ENCODE measurements around the gene RABL3.

Gene RABL3

GRCh38 chr3:120708408-120708807 lies 33.9 kb downstream of the RABL3 start:
- DNase-seq (ENCODE audit: low read depth, low spot score) = no peak
- Histone ChIP-seq H3K36me3 (ENCODE audit: insufficient read depth, low read length) (peaks cover 9% of the 10 kb centered on the region; the same call in 1 of the 2 replicates), H3K9me3 (ENCODE audit: low read depth, low read length) (no peaks in the 10 kb centered on the region), H3K9ac (ENCODE audit: insufficient read length) (no peak overlapping the region), H3K4me3 (no peak overlapping the region), H3K27ac (no peak overlapping the region)
- no peak for TF ChIP-seq POLR2AphosphoS5 (IDR thresholded peaks at IDR 0.05; ENCODE audit: borderline replicate concordance, low read depth, low read length)

GRCh38 chr3:120706950-120707349 lies 35.4 kb downstream of the RABL3 start:
- Histone ChIP-seq H3K27ac (no peak overlapping the region), H3K9me3 (ENCODE audit: low read depth, low read length) (no peaks in the 10 kb centered on the region)

GRCh38 chr3:120705884-120706582 lies 36.3 kb downstream of the RABL3 start:
- H3K36me3 ChIP-seq (ENCODE audit: insufficient read depth, low read length) = peaks cover 9% of the 10 kb centered on the region
- no peak for DNase-seq (ENCODE audit: low read depth, low spot score)
- TF ChIP-seq FOXP2 (optimal IDR thresholded peaks at IDR 0.05; ENCODE audit: control extremely low read depth, extremely low read length, insufficient read depth) (no peak), POLR2AphosphoS5 (IDR thresholded peaks at IDR 0.05; ENCODE audit: borderline replicate concordance, low read depth, low read length) (no peak), EZH2 (IDR thresholded peaks at IDR 0.05) (no peak)

More at GRCh38 chr3:120706950-120707349, 35.4 kb downstream of the RABL3 start:
- TF ChIP-seq FOXP2 (optimal IDR thresholded peaks at IDR 0.05; ENCODE audit: control extremely low read depth, extremely low read length, insufficient read depth) (no peak), EZH2 (IDR thresholded peaks at IDR 0.05) (no peak), POLR2AphosphoS5 (IDR thresholded peaks at IDR 0.05; ENCODE audit: borderline replicate concordance, low read depth, low read length) (no peak)
- DNase-seq (ENCODE audit: low read depth, low spot score) = no peak
- H3K9ac ChIP-seq (ENCODE audit: insufficient read length) = no peak overlapping the region
- peaks cover 9% of the 10 kb centered on the region for H3K36me3 ChIP-seq (ENCODE audit: insufficient read depth, low read length)
- no peak overlapping the region for H3K4me3 ChIP-seq

GRCh38 chr3:120699333-120699732 lies 43.0 kb downstream of the RABL3 start:
- H3K4me3 ChIP-seq = no peak overlapping the region
- H3K36me3 ChIP-seq (ENCODE audit: insufficient read depth, low read length) = peaks cover 6% of the 10 kb centered on the region
- H3K9me3 ChIP-seq (ENCODE audit: low read depth, low read length) = no peaks in the 10 kb centered on the region
- H3K9ac ChIP-seq (ENCODE audit: insufficient read length) = no peak overlapping the region
- TF ChIP-seq EZH2 (IDR thresholded peaks at IDR 0.05) (no peak), POLR2AphosphoS5 (IDR thresholded peaks at IDR 0.05; ENCODE audit: borderline replicate concordance, low read depth, low read length) (no peak), FOXP2 (optimal IDR thresholded peaks at IDR 0.05; ENCODE audit: control extremely low read depth, extremely low read length, insufficient read depth) (no peak)
- no peak overlapping the region for H3K27ac ChIP-seq
- no peak for DNase-seq (ENCODE audit: low read depth, low spot score)

More at GRCh38 chr3:120705884-120706582, 36.3 kb downstream of the RABL3 start:
- no peaks in the 10 kb centered on the region for H3K9me3 ChIP-seq (ENCODE audit: low read depth, low read length)
- H3K4me3 ChIP-seq = no peak overlapping the region
- H3K27ac ChIP-seq = no peak overlapping the region
- H3K9ac ChIP-seq (ENCODE audit: insufficient read length) = no peak overlapping the region

- peak; percentile 8 for DNase-seq (ENCODE audit: low read depth, low spot score)
- H3K36me3 ChIP-seq (ENCODE audit: insufficient read depth, low read length) = no peaks in the 10 kb centered on the region; the same call in 1 of the 2 replicates
- TF ChIP-seq EZH2 (IDR thresholded peaks at IDR 0.05) (no peak), FOXP2 (optimal IDR thresholded peaks at IDR 0.05; ENCODE audit: control extremely low read depth, extremely low read length, insufficient read depth) (no peak), POLR2AphosphoS5 (IDR thresholded peaks at IDR 0.05; ENCODE audit: borderline replicate concordance, low read depth, low read length) (no peak)
- no peaks in the 10 kb centered on the region for H3K9me3 ChIP-seq (ENCODE audit: low read depth, low read length)
- H3K9ac ChIP-seq (ENCODE audit: insufficient read length) = no peak overlapping the region
- H3K4me3 ChIP-seq = no peak overlapping the region
- H3K27ac ChIP-seq = peak overlapping the region; percentile 72
Measured at GRCh38 chr3:120693439-120694171, 48.7 kb downstream of the RABL3 start.

- Histone ChIP-seq H3K36me3 (ENCODE audit: insufficient read depth, low read length) (no peaks in the 10 kb centered on the region; the same call in 1 of the 2 replicates), H3K27ac (no peak overlapping the region), H3K9ac (ENCODE audit: insufficient read length) (no peak overlapping the region), H3K4me3 (no peak overlapping the region), H3K9me3 (ENCODE audit: low read depth, low read length) (no peaks in the 10 kb centered on the region)
- no peak for DNase-seq (ENCODE audit: low read depth, low spot score)
- TF ChIP-seq POLR2AphosphoS5 (IDR thresholded peaks at IDR 0.05; ENCODE audit: borderline replicate concordance, low read depth, low read length) (no peak), EZH2 (IDR thresholded peaks at IDR 0.05) (no peak), FOXP2 (optimal IDR thresholded peaks at IDR 0.05; ENCODE audit: control extremely low read depth, extremely low read length, insufficient read depth) (no peak)
Measured at GRCh38 chr3:120689395-120689794, 52.9 kb downstream of the RABL3 start.

- H3K36me3 ChIP-seq (ENCODE audit: insufficient read depth, low read length) = no peaks in the 10 kb centered on the region; the same call in 1 of the 2 replicates
- H3K9ac ChIP-seq (ENCODE audit: insufficient read length) = no peak overlapping the region
- no peaks in the 10 kb centered on the region for H3K9me3 ChIP-seq (ENCODE audit: low read depth, low read length)
- H3K4me3 ChIP-seq = no peak overlapping the region
- TF ChIP-seq POLR2AphosphoS5 (IDR thresholded peaks at IDR 0.05; ENCODE audit: borderline replicate concordance, low read depth, low read length) = no peak
- TF ChIP-seq EZH2 (IDR thresholded peaks at IDR 0.05) = no peak
- TF ChIP-seq FOXP2 (optimal IDR thresholded peaks at IDR 0.05; ENCODE audit: control extremely low read depth, extremely low read length, insufficient read depth) = no peak
- no peak for DNase-seq (ENCODE audit: low read depth, low spot score)
- H3K27ac ChIP-seq = no peak overlapping the region
Measured at GRCh38 chr3:120688121-120688520, 54.2 kb downstream of the RABL3 start.

GRCh38 chr3:120685411-120685810 lies 56.9 kb downstream of the RABL3 start:
- Histone ChIP-seq H3K36me3 (ENCODE audit: insufficient read depth, low read length) (no peaks in the 10 kb centered on the region), H3K4me3 (no peak overlapping the region), H3K9me3 (ENCODE audit: low read depth, low read length) (no peaks in the 10 kb centered on the region), H3K9ac (ENCODE audit: insufficient read length) (no peak overlapping the region), H3K27ac (no peak overlapping the region)
- no peak for TF ChIP-seq POLR2AphosphoS5 (IDR thresholded peaks at IDR 0.05; ENCODE audit: borderline replicate concordance, low read depth, low read length)
- no peak for TF ChIP-seq EZH2 (IDR thresholded peaks at IDR 0.05)
- TF ChIP-seq FOXP2 (optimal IDR thresholded peaks at IDR 0.05; ENCODE audit: control extremely low read depth, extremely low read length, insufficient read depth) = no peak
- no peak for DNase-seq (ENCODE audit: low read depth, low spot score)
